Epithelial cell of prostate (primary cell): Measurements from ENCODE around the gene GPBAR1.

Experiments
- DNase-seq: peaks from one replicate; pipeline ENCODE4 v3.0.0-alpha.2; 2011; ENCODE audit warnings: low read depth, low spot score
- H3K27ac ChIP-seq: fragments of 450-650 bp; 2 replicates; pipeline ENCODE4 v1.5.1; 2017; ENCODE audit warnings: mild to moderate bottlenecking

The GPBAR1 gene, protein sequence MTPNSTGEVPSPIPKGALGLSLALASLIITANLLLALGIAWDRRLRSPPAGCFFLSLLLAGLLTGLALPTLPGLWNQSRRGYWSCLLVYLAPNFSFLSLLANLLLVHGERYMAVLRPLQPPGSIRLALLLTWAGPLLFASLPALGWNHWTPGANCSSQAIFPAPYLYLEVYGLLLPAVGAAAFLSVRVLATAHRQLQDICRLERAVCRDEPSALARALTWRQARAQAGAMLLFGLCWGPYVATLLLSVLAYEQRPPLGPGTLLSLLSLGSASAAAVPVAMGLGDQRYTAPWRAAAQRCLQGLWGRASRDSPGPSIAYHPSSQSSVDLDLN

DNA sequence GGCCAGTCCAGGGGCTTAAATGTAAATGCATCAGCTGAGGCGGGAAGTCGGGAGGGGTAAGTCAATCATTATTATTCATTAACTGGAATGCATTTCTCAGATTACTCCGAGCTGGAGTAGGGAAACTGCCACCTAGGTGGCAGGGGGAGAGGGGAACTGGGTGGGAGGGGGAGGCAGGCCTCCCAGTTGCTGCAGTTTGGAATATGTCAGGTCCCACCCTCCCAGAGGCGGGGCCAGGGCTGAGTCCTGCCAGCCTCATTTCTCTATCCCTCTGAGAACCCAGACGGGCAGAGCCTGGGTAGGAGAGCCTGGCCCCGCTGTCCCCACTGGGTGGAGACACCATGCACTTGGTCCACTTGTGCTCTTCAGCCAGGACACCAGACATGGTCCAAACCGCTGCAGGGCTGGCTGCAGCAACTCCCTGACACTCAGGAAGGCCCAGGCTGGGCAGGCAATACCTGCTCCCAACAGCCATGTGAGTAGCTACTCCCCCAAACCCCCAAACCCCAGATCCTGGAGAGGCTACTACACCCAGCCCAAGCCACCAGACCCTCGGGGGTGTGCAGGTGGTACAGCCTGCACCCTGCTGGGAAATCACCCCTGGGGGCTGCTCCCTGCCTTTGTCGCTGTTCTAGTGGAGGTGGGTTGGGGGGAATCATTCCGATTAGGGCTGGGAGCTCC lies at the start of gene GPBAR1:
TSS of gene GPBAR1 (plus strand) at position 274 of the 681 bp plus-strand sequence. CDS start 1,710 bp downstream, outside the sequence.
- H3K27ac ChIP-seq, result no peak within 1 kb of the TSS
- DNase-seq, result no peak

DNA sequence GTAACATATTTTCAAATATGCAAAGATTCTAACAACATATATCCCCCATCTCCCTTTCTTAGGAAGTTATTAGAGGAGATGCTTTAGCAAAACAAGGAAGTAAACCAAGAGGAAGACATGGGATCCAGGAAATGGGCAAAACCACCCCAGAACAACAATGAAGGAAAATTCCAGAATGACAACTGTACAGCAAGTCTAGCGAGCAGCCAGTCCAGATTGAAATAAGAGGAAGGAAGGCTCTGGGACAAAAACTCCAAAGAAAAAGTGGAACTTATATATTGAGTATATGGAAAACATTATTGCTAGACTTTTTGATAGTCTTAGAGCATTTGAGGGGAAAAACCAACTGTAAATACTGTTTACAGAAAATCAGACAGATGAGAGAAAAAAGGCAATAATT lies 46.7 kb upstream of the GPBAR1 start:
- DNase-seq, result no peak

DNA sequence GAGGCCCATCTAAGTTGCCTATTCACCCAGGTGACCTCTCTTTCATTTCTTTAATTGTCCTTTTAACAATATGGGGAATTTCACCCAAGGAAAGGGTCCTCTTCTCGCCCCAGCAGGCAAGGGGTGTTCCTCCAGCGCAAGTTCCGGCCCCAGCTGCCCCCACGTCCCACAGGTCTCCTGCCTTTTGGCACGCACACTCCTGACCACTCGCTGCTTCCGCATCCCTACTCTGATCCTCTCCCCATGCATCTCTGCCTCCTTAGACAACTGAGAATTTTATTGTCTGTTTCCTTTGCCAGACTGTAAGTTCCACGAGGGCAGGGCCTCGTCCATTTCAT lies 44.5 kb upstream of the GPBAR1 start:
- DNase-seq, result no peak

More for the DNA sequence above, 46.7 kb upstream of the GPBAR1 start:
- H3K27ac ChIP-seq, result no peak overlapping the region

DNA sequence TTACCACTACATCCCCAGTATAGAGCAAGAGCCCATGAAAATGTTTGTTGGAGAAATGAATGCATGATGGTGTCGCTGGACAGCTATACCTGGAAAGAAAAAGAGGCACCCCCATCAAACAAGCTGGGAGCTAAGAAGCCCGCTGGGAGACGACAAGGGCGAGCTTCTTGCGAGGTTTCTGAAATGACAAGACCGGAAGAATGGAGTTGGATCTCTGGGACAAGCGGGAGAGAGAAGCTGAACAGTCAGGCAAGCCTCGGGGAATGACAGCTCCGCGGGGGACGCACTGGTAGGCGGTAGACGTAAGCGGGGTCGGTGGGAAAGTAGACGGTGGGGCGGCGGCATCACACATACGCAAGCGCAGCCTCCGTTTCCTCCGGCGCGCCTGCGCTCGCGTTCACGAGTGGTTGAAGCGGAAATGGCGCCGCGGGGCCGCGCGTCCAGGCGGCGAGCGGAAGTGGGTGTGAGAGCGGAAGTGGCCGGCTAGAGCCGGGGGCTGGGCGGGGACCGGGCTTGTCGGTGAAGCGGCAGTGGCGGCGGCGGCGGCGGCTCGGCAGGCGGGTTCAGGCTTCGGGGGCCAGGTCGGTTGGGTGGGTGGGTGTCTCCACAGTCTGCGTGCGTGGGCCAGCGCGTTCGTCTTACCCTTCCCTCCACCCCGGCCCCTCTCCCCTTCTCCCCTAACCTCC lies 44.0 kb upstream of the GPBAR1 start, which contains the start of gene ARPC2:
TSS of gene ARPC2 (plus strand) at position 516 of the 686 bp plus-strand sequence. CDS start 282 bp downstream, outside the sequence.
- H3K27ac ChIP-seq, result peak within 1 kb of the TSS; percentile 95
- DNase-seq, result peak; percentile 54

More for the DNA sequence above, 44.5 kb upstream of the GPBAR1 start:
- peak overlapping the region; percentile 95 for H3K27ac ChIP-seq

DNA sequence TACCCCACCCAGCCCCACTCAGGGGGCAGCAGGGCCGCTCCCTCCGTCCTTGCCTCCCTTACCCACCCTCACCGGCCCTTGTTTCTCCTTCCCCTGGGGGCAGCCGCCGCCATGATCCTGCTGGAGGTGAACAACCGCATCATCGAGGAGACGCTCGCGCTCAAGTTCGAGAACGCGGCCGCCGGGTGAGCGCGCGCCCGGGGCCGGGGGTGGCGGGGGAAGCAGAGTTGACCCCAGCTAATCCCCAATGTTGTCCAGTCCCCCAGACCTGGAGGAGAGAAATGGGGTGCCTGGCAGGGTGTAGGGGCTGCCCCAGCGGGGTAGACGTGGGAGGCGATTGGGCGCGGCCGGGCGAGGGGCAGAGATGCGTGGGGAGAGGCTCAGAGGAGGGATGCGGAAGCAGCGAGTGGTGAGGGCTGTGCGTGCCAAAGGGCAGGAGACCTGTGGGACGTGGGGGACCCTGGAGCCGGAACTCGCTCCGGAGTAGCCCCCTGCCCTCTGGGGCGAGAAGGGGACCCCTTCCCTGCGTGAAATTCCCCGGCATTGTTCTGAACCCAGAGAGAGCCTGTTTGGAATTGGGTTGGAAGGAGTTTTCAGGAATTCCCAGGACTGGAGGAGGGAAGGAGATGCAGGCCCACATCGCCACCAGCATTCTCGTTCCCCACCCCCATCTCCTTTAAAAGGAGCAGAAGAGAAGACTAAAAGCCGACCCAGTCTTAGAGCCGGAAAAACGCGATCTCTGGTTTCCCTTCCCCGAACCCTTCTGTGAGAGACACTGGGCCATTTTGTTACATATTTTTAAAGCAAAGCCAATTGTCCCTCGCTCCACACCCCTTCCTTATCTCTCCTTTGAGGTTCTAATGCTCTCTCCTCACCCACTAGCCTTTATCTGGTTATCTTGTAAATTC lies 43.2 kb upstream of the GPBAR1 start:
- DNase-seq, result no peak
- peak overlapping the region; percentile 95 for H3K27ac ChIP-seq

DNA sequence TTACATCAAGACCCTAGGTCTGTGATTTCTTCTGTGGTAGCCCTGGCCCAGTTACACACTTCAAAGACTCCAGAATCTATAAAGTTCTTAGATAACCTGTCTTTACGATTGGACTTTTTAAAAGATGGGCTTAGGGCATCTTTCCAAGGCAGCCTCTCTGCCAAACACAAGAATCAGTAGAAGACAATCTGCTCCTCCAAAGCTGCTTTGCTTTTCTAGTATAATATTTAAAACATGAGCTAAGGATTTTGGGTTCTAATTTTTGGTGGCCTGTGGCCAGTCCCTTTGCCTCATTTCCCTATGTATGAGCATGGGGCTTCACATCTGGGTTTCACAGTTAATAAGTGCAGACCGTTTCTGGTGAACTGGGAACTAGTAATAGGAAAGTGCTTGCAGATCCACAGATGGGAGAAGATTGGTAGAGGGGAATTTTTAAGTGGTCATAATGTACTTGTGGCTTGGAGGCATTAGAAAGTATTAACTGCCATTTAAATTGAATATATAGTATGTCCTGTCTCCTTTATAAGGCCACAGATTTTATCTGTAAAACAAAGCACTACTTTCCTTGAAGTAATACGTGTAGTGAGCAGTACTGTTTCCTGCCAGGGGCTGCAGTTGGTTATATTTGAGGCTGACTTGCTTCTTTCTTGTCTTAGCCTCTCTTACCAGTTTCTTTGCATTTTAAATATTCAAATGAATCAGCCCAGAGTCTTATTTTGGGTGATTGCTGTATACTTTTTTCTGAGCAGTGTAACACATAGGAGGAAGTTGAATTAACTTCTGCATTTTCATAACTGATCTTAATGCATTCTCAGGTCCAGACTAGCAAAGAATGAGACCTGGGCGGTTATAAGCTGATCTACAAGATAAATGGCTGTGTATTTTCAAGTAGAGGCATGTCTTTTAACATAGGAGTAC lies 42.3 kb upstream of the GPBAR1 start:
- H3K27ac ChIP-seq, result peak overlapping the region; percentile 95
- DNase-seq, result peak; percentile 76

DNA sequence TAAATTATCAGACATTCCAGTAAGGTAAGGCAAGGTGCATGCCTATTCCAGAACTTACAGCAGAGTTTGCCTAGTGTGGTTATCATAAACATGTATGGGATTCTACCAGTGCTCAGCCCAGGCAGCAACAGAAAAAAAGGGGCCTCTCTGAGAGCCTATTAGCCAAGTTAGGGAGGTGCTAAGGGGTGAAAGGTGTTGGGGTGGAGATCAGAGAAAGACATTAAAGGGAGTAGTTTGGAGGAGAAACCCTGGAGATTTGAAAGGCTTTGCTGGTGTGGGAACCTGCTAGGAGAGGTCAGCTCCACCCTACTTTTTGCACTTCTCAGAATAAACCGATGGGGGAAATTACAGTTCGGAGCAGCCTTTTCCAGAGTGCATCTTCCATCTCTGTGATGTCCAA lies 40.9 kb upstream of the GPBAR1 start:
- DNase-seq, result no peak
- peak overlapping the region; percentile 95 for H3K27ac ChIP-seq

DNA sequence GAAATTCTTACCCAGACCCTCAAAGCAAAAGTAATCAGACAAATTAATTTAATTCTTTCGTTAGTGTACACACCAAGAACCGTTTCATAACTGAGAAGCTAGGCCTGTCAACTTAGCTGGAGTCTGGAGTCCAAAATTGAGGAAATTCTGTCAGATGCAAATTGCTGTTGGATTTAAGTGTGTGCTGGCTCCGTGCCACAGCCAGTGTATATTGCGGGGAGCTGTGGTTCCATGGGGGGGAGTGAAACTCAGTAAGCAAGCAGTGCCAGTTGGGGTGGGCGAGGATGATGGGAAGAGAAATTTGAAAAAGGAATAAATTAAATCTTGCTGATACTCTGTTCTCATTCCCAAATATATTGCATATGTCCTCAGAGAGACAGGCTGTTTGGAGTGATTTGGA lies 39.8 kb upstream of the GPBAR1 start:
- H3K27ac ChIP-seq, result peak overlapping the region; percentile 95
- DNase-seq, result no peak

DNA sequence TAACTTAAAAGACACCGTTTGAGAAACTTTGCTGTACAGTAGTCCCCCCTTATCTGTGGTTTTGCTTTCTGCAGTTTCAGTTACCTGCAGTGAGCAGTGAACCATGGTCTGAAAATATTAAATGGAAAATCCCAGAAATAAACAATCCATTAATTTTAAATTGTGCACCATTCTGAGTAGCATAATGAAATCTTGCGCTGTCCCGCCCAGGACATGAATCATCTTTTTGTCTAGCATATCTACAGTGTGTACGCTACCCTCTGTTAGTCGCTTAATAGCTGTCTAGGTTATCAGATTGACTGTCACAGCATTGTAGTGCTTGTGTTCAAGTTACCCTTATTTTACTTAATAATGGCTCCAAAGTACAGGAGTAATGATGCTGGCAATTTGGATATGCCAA lies 37.8 kb upstream of the GPBAR1 start:
- no peak for DNase-seq
- peak overlapping the region; percentile 95 for H3K27ac ChIP-seq

DNA sequence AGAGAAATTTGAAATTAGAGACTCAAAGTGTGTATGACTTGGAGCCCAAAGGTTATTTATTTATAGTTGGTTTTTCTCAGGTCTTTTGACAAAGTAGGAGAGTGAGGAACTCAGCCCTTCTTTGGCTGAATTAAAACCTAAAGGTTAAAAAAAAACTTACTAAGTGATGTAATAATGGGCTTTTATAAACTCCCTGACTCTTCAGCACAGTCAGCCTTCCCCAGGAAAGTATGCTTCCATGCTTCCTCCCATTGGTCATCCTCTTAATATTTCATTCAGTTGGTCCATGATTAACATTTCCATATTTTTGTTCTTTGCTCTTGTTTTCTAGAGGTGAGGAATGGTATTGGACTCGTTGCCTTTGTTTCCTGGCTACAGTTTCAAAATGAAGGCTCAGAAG lies 36.6 kb upstream of the GPBAR1 start:
- DNase-seq, result no peak
- peak overlapping the region; percentile 95 for H3K27ac ChIP-seq

DNA sequence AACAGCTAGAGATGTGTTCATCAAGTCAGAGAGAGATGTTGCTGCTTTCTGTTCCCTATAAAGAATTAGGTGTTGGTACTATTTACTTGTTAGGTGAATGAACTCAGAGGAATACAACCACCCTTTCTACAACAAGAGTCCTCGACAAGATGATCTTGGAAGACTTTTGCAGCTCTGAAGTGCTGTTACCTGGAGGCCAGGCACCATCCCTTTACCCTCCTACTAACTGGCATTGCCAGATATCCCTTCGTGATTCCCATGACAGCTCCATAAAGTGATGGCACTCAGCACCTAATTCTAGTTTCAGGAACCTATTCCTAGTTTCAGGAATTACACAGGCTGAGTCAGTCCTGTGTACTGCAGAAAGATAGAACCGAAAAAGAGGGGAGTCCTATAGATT lies 33.9 kb upstream of the GPBAR1 start:
- peak overlapping the region; percentile 95 for H3K27ac ChIP-seq
- no peak for DNase-seq

DNA sequence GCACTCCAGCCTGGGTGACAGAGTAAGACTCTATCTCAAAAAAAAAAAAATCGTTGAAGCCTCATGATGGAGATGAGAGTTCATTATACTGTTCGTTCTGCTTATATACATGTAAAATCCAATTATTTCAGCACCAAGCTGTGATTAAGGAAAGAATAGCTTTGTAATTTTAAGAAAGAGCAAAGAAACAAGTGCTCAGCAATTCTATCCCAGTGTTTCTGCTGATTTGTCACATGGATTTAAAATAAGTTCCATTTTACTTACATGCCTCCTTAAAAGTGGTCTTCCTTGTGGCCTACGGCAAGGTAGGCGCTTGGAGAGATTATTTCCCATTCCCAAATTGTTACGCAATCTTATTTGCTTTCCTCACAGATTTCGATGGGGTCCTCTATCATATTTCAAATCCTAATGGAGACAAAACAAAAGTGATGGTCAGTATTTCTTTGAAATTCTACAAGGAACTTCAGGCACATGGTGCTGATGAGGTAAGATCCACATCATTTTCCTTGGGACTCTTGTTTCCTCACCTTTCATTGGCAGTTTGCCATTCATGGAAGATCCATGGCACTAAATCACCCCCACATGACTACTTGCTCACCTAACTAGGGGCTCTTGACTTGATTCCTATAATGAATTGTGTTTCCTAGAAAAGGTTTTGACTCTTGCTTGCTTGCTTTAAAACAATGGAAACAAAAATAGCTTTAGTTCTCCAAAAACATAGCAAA lies 32.3 kb upstream of the GPBAR1 start:
- peak overlapping the region; percentile 95 for H3K27ac ChIP-seq
- no peak for DNase-seq

DNA sequence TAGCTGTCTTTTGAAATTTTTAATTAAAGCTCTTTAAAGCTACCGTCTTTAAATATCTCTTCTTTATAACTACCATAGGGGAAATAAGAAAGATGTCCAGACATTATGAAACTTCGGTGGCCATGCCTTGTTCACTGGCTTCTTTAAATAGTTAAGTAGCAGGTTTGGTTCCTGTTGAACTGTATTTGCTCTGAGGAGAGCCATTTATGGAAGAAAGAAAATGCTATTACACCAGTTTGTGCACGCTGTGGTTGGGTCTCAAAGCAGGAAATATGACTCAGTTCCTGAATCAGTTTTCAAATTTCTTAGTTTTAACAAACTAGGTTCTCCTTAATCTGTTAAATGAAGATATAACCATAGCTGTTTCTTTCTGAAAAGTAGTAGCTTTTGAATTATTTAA lies 31.6 kb upstream of the GPBAR1 start:
- no peak for DNase-seq
- H3K27ac ChIP-seq, result peak overlapping the region; percentile 95

DNA sequence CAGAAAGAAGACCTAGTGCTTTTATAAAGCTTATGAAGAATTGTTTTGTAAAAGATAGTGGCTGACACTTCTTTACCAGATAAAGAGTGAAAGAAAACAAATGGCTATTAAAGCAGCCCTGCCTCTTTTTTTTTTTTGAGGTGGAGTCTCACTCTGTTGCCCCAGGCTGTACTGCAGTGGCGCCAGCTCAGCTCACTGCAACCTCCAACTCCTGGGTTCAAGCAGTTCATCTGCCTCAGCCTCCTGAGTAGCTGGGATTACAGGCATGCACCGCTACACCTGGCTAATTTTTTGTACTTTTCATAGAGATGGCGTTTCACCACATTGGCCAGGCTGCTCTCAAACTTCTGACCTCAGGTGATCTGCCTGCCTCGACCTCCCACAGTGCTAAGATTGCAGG lies 31.0 kb upstream of the GPBAR1 start:
- no peak for DNase-seq
- H3K27ac ChIP-seq, result peak overlapping the region; percentile 95

DNA sequence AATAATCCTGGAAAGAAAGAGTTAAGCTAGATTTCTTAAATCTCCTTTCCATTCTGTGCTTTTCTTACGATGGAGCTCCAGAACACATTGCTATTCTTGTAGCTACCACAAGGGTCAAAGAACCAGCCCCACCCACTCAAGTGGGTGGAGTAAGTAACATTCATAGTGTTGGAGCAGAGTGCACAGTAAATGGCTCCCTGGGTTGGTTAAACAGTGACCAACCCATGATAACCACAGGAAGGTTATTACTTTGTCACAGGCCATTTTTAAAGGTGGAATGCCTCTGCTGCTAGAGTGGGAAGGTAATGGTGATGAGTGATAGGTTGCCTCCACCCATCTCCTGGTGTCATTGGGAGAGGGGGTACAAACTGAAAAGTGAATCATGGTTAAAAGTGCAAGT lies 29.9 kb upstream of the GPBAR1 start:
- H3K27ac ChIP-seq, result peak overlapping the region; percentile 95
- DNase-seq, result no peak

DNA sequence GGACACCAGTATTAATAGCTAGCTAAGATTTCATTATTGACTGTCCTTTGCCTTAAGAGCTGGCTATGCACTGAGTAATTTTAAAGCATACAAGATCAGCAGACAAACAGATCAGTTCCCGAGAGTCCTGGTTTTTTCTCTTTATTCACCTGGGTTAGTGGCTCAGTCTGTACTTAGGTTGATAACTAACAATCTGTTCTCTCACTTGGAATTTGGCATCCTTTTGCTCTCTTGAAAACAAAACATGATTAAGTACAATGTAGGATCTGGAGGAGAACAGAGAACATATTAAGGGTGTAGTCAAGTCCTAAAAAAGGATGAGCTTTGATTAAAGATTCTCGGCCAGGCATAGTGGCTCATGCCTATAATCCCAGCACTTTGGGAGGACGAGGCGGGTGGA lies 27.3 kb upstream of the GPBAR1 start:
- H3K27ac ChIP-seq, result no peak overlapping the region
- no peak for DNase-seq

DNA sequence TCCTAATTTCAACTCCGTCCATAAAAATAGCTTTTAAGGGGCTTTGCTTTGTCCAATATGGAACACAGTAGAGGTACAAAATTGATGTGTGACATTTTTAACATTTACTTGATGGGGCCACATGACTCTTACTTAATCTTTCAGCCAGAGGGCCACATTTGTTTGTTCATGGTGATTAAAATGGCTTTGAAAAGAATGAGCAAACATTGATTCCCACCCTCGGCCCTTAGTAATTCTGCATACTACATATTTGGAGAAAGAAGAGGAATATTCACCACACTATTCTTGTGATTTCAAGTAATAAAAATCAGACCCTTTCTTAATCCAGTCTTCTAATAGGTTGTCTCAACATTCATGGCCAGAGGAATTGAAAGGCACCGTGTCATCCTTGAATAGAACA lies 26.3 kb upstream of the GPBAR1 start:
- no peak for DNase-seq
- H3K27ac ChIP-seq, result peak overlapping the region; percentile 8

DNA sequence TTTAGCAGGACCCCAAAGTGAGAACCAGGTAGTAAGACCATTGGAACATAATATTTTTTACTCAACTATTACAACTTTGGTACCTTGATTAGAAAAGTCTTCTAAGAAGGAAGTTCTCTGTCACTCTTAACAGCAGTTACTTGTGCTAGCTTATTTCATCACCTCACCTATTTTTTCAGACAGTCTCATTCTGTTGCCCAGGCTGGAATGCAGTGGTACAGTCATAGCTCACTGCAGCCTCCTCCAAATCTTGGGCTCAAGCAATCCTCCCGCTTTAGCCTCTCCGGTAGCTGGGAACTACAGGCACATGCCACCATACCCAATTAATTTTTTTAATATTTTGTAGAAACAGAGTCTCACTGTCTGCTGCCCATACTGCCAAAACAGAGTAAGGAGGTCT lies 25.8 kb upstream of the GPBAR1 start:
- no peak for DNase-seq
- H3K27ac ChIP-seq, result peak overlapping the region; percentile 8
